ENCODE results near the gene TIFAB.
A peak's percentile ranks its signal among the peaks of the same experiment; 100 is the strongest.

TIFAB gene

GRCh38 chr5:135449644-135450043, 2.5 kb downstream of the TIFAB start:
- no peak for DNase-seq (ENCODE audit: low read depth in 1 of 2, low spot score in 1 of 2)
- in situ Hi-C loops (cut with HindIII; ENCODE audit: low pct_unique_long_range_greater_than_20kb, low sequenced_read_pairs) = no loop called here
- no peak for TF ChIP-seq JUND (IDR thresholded peaks at IDR 0.05; ENCODE audit: low read depth)

GRCh38 chr5:135448791-135449507, 3.2 kb downstream of the TIFAB start:
- TF ChIP-seq JUND (IDR thresholded peaks at IDR 0.05; ENCODE audit: low read depth) = no peak
- in situ Hi-C loops (cut with HindIII; ENCODE audit: low pct_unique_long_range_greater_than_20kb, low sequenced_read_pairs) = no loop called here
- no peak for DNase-seq (ENCODE audit: low read depth in 1 of 2, low spot score in 1 of 2)

- in situ Hi-C loops (cut with HindIII; ENCODE audit: low pct_unique_long_range_greater_than_20kb, low sequenced_read_pairs) = no loop called here
- no peak for DNase-seq (ENCODE audit: low read depth in 1 of 2, low spot score in 1 of 2)
- no peak for TF ChIP-seq JUND (IDR thresholded peaks at IDR 0.05; ENCODE audit: low read depth)
Observed at GRCh38 chr5:135448071-135448739, 3.9 kb downstream of the TIFAB start.

- DNase-seq (ENCODE audit: low read depth in 1 of 2, low spot score in 1 of 2) = peak; percentile 35 to 42
- in situ Hi-C loops (cut with HindIII; ENCODE audit: low pct_unique_long_range_greater_than_20kb, low sequenced_read_pairs) = no loop called here
- no peak for TF ChIP-seq JUND (IDR thresholded peaks at IDR 0.05; ENCODE audit: low read depth)
Observed at GRCh38 chr5:135447298-135447929, 4.7 kb downstream of the TIFAB start, which contains the start of gene DCANP1. TSS of gene DCANP1 (minus strand) at chr5:135447348. CDS start at chr5:135447108, 240 bp downstream.

GRCh38 chr5:135446615-135447014, 5.5 kb downstream of the TIFAB start:
- TF ChIP-seq JUND (IDR thresholded peaks at IDR 0.05; ENCODE audit: low read depth) = no peak
- in situ Hi-C loops (cut with HindIII; ENCODE audit: low pct_unique_long_range_greater_than_20kb, low sequenced_read_pairs) = no loop called here
- no peak for DNase-seq (ENCODE audit: low read depth in 1 of 2, low spot score in 1 of 2)

GRCh38 chr5:135446206-135446605, 5.9 kb downstream of the TIFAB start:
- in situ Hi-C loops (cut with HindIII; ENCODE audit: low pct_unique_long_range_greater_than_20kb, low sequenced_read_pairs) = no loop called here
- TF ChIP-seq JUND (IDR thresholded peaks at IDR 0.05; ENCODE audit: low read depth) = no peak
- no peak for DNase-seq (ENCODE audit: low read depth in 1 of 2, low spot score in 1 of 2)

GRCh38 chr5:135445306-135445985, 6.7 kb downstream of the TIFAB start:
- no peak for DNase-seq (ENCODE audit: low read depth in 1 of 2, low spot score in 1 of 2)
- no peak for TF ChIP-seq JUND (IDR thresholded peaks at IDR 0.05; ENCODE audit: low read depth)
- in situ Hi-C loops (cut with HindIII; ENCODE audit: low pct_unique_long_range_greater_than_20kb, low sequenced_read_pairs) = no loop called here

GRCh38 chr5:135444881-135445280, 7.3 kb downstream of the TIFAB start:
- in situ Hi-C loops (cut with HindIII; ENCODE audit: low pct_unique_long_range_greater_than_20kb, low sequenced_read_pairs) = no loop called here
- DNase-seq (ENCODE audit: low read depth in 1 of 2, low spot score in 1 of 2) = no peak
- TF ChIP-seq JUND (IDR thresholded peaks at IDR 0.05; ENCODE audit: low read depth) = no peak

GRCh38 chr5:135444360-135444759, 7.8 kb downstream of the TIFAB start:
- no peak for DNase-seq (ENCODE audit: low read depth in 1 of 2, low spot score in 1 of 2)
- in situ Hi-C loops (cut with HindIII; ENCODE audit: low pct_unique_long_range_greater_than_20kb, low sequenced_read_pairs) = no loop called here
- no peak for TF ChIP-seq JUND (IDR thresholded peaks at IDR 0.05; ENCODE audit: low read depth)

GRCh38 chr5:135443161-135443960, 8.8 kb downstream of the TIFAB start:
- in situ Hi-C loops (cut with HindIII; ENCODE audit: low pct_unique_long_range_greater_than_20kb, low sequenced_read_pairs) = no loop called here
- DNase-seq (ENCODE audit: low read depth in 1 of 2, low spot score in 1 of 2) = no peak
- TF ChIP-seq JUND (IDR thresholded peaks at IDR 0.05; ENCODE audit: low read depth) = no peak

GRCh38 chr5:135442431-135443160, 9.6 kb downstream of the TIFAB start:
- in situ Hi-C loops (cut with HindIII; ENCODE audit: low pct_unique_long_range_greater_than_20kb, low sequenced_read_pairs) = no loop called here
- no peak for TF ChIP-seq JUND (IDR thresholded peaks at IDR 0.05; ENCODE audit: low read depth)
- DNase-seq (ENCODE audit: low read depth in 1 of 2, low spot score in 1 of 2) = no peak

Measured in T47D (cell line).